Natural killer cell (primary cell): Measurements from ENCODE around the gene CPNE4. TPM values are rescaled to one million over a fixed set of nuclear protein-coding genes. Genes with fewer than 3 reads are reported as not detected.

Experiments
- ATAC-seq, 3 donors: fragments of 150-1000 bp in 2 of 3; fragments of 200-7000 bp in 1 of 3; cut with Tn5 transposase; 1 replicate in 1 of 3; 2 replicates in 2 of 3; pipeline ENCODE4 v1.10.0; 2021; ENCODE audit warnings: mild to moderate bottlenecking in 2 of 3, moderate library complexity in 2 of 3
- DNase-seq, 2 donors: peaks; one replicate each; pipeline versions ENCODE4 v3.0.0 to v3.0.0-alpha.2; 2013 to 2021; ENCODE audit warnings: mixed read lengths in 1 of 2
- H3K27ac ChIP-seq: one replicate; pipeline ENCODE4 v1.5.1; 2013; ENCODE audit warnings: mild to moderate bottlenecking, low read length
- H3K27me3 ChIP-seq: one replicate; pipeline ENCODE4 v1.6.1; 2013; ENCODE audit warnings: low read length; ENCODE audit not compliant: control insufficient read depth, insufficient read depth
- H3K36me3 ChIP-seq: one replicate; pipeline ENCODE4 v1.6.1; 2013; ENCODE audit warnings: low read length; ENCODE audit not compliant: control insufficient read depth, insufficient read depth
- H3K4me1 ChIP-seq: one replicate; pipeline ENCODE4 v1.6.1; 2013; ENCODE audit warnings: low read length; ENCODE audit not compliant: control insufficient read depth, insufficient read depth
- H3K4me3 ChIP-seq: one replicate; pipeline ENCODE4 v1.5.1; 2013; ENCODE audit warnings: low read length
- H3K9me3 ChIP-seq: one replicate; pipeline ENCODE4 v1.6.1; 2013; ENCODE audit warnings: low read length; ENCODE audit not compliant: control insufficient read depth, insufficient read depth
- H3K27ac Mint-ChIP-seq, 2 donors: one replicate each; pipeline ENCODE4 v1.8.0; 2022; ENCODE audit warnings: mild to moderate bottlenecking in 2 of 2, mixed read lengths in 2 of 2, moderate library complexity in 1 of 2
- H3K27me3 Mint-ChIP-seq, 2 donors: one replicate each; pipeline ENCODE4 v1.8.0; 2022; ENCODE audit warnings: low read depth in 2 of 2, mixed read lengths in 2 of 2
- H3K36me3 Mint-ChIP-seq: one replicate; pipeline ENCODE4 v1.8.0; 2022; ENCODE audit warnings: mixed read lengths
- H3K4me1 Mint-ChIP-seq, 2 donors: one replicate each; pipeline ENCODE4 v1.8.0; 2022; ENCODE audit warnings: mixed read lengths in 2 of 2
- H3K4me3 Mint-ChIP-seq: one replicate; pipeline ENCODE4 v1.8.0; 2022; ENCODE audit warnings: mild to moderate bottlenecking, moderate library complexity, mixed read lengths
- H3K9me3 Mint-ChIP-seq, 2 donors: one replicate each; pipeline ENCODE4 v1.8.0; 2022; ENCODE audit warnings: mixed read lengths in 2 of 2
- CTCF ChIP-seq: fragments of 200-600 bp; IDR thresholded peaks from one replicate; pipeline ENCODE4 v1.8.0; 2022; ENCODE audit warnings: antibody characterized with exemption
- WGBS: methylation state at CpG from one replicate; pipeline ENCODE4 v1.1.7; 2013; ENCODE audit warnings: missing lambda C conversion rate; ENCODE audit not compliant: insufficient coverage; 5-methylcytosine and 5-hydroxymethylcytosine counted together
- intact Hi-C: fragments of 100-400 bp; cut with micrococcal nuclease; formaldehyde crosslinking; loops from one replicate; pipeline ENCODE4 v1.14.2; 2022
- total RNA-seq, 4 donors: library from RNA; stranded (reverse); fragments of 120-200 nt in 1 of 4; gene quantifications; one replicate each; pipeline versions ENCODE4 v1.2.3 to v1.2.4, GENCODE V29; 2013 to 2022

CPNE4 gene
- total RNA-seq, 3 donors from 2014 or later (not counting 1 experiment from before 2014, with no cell fraction given) = not detected

GRCh38 chr3:131995891-131996290 is 38.9 kb downstream of the CPNE4 start:
- WGBS = 88% methylated on average over 3 of the region's 3 CpGs
- Mint-ChIP-seq H3K27me3 (peaks cover 0 to 9% of the 10 kb centered on the region in 2 donors), H3K36me3 (no peaks in the 10 kb centered on the region), H3K4me3 (no peak overlapping the region), H3K4me1 (no peaks in the 10 kb centered on the region), H3K9me3 (peaks cover 5 to 13% of the 10 kb centered on the region in 2 donors), H3K27ac (no peak overlapping the region)
- Histone ChIP-seq H3K9me3 (peaks cover 7% of the 10 kb centered on the region), H3K4me3 (no peak overlapping the region), H3K36me3 (no peaks in the 10 kb centered on the region), H3K27ac (no peak overlapping the region), H3K4me1 (no peaks in the 10 kb centered on the region), H3K27me3 (no peaks in the 10 kb centered on the region)
- intact Hi-C loops = no loop called here
- TF ChIP-seq CTCF = no peak
- no peak for DNase-seq
- no peak for ATAC-seq

- H3K27me3 ChIP-seq = no peaks in the 10 kb centered on the region
- H3K36me3 ChIP-seq = no peaks in the 10 kb centered on the region
- H3K27ac ChIP-seq = no peak overlapping the region
- DNase-seq (no peak), ATAC-seq (no peak)
- Mint-ChIP-seq H3K27me3 (no peaks in the 10 kb centered on the region), H3K27ac (no peak overlapping the region), H3K9me3 (peaks cover 6 to 13% of the 10 kb centered on the region in 2 donors), H3K4me1 (no peaks in the 10 kb centered on the region), H3K4me3 (no peak overlapping the region), H3K36me3 (no peaks in the 10 kb centered on the region)
- intact Hi-C loops = no loop called here
- TF ChIP-seq CTCF = no peak
- 100% methylated on average over 1 of the region's 3 CpGs for WGBS
- no peaks in the 10 kb centered on the region for H3K4me1 ChIP-seq
- H3K4me3 ChIP-seq = no peak overlapping the region
- H3K9me3 ChIP-seq = peaks cover 7% of the 10 kb centered on the region
These were observed 45.5 kb downstream of the CPNE4 start for GRCh38 chr3:131989318-131989717.

GRCh38 chr3:131988209-131988608 is 46.6 kb downstream of the CPNE4 start:
- DNase-seq (no peak), ATAC-seq (no peak)
- Mint-ChIP-seq H3K36me3 (no peaks in the 10 kb centered on the region), H3K9me3 (peaks cover 6 to 13% of the 10 kb centered on the region in 2 donors), H3K4me1 (no peaks in the 10 kb centered on the region), H3K4me3 (no peak overlapping the region), H3K27ac (no peak overlapping the region), H3K27me3 (no peaks in the 10 kb centered on the region)
- no peak for TF ChIP-seq CTCF
- Histone ChIP-seq H3K4me1 (no peaks in the 10 kb centered on the region), H3K36me3 (no peaks in the 10 kb centered on the region), H3K9me3 (peaks cover 7% of the 10 kb centered on the region), H3K27ac (no peak overlapping the region), H3K27me3 (no peaks in the 10 kb centered on the region), H3K4me3 (no peak overlapping the region)
- intact Hi-C loops = no loop called here
- 89% methylated on average over 3 of the region's 3 CpGs for WGBS

GRCh38 chr3:131983689-131984088 is 51.1 kb downstream of the CPNE4 start:
- H3K27ac ChIP-seq = no peak overlapping the region

More at GRCh38 chr3:131983689-131984088, 51.1 kb downstream of the CPNE4 start:
- Mint-ChIP-seq H3K9me3 (peaks cover 4 to 5% of the 10 kb centered on the region in 2 donors), H3K27me3 (no peaks in the 10 kb centered on the region), H3K4me3 (no peak overlapping the region), H3K27ac (no peak overlapping the region), H3K4me1 (no peaks in the 10 kb centered on the region), H3K36me3 (no peaks in the 10 kb centered on the region)
- Histone ChIP-seq H3K27me3 (no peaks in the 10 kb centered on the region), H3K36me3 (no peaks in the 10 kb centered on the region), H3K4me3 (no peak overlapping the region), H3K9me3 (no peaks in the 10 kb centered on the region), H3K4me1 (no peaks in the 10 kb centered on the region)
- no peak for TF ChIP-seq CTCF
- WGBS = 80% methylated on average over 1 of the region's 1 CpG
- intact Hi-C loops = no loop called here
- DNase-seq = no peak
- no peak for ATAC-seq
